Urinary bladder (tissue), 4 donors: Measurements from ENCODE around the gene MAD2L2. TPM values are rescaled to one million over a fixed set of nuclear protein-coding genes. Genes with fewer than 3 reads are reported as not detected.

Experiments
- DNase-seq: peaks from one replicate; pipeline ENCODE4 v3.0.0-alpha.2; 2015; ENCODE audit errors: extremely low spot score
- H3K27ac ChIP-seq: one replicate; pipeline ENCODE4 v1.5.1; 2013; ENCODE audit warnings: low read depth, mild to moderate bottlenecking, moderate library complexity
- H3K36me3 ChIP-seq: one replicate; pipeline ENCODE4 v1.6.1; 2013; ENCODE audit warnings: mild to moderate bottlenecking, moderate library complexity; ENCODE audit not compliant: insufficient read depth
- H3K4me1 ChIP-seq: one replicate; pipeline ENCODE4 v1.6.1; 2013; ENCODE audit warnings: mild to moderate bottlenecking, moderate library complexity; ENCODE audit not compliant: insufficient read depth
- H3K4me3 ChIP-seq: one replicate; pipeline ENCODE4 v1.5.1; 2013; ENCODE audit warnings: low read depth, low read length
- WGBS: extraction: QIAGEN DNeasy Blood & Tissue Kit; methylation state at CpG from one replicate; pipeline ENCODE4 v1.1.7; 2013; 5-methylcytosine and 5-hydroxymethylcytosine counted together
- polyA plus RNA-seq: library from polyadenylated mRNA; stranded (reverse); fragments of 200-250 nt; gene quantifications from one replicate; pipeline ENCODE4 v1.2.3, GENCODE V29; 2013
- total RNA-seq: library from RNA; depleted of rRNA; stranded (reverse); fragments of >200 nt; gene quantifications from one replicate; pipeline ENCODE4 v1.2.3, GENCODE V29; 2014
- donor health status: healthy with polysubstance abuse.
- donor health status: healthy.

Gene MAD2L2
- total RNA-seq: 20.5 TPM
- polyA plus RNA-seq: 47.1 TPM

DNA sequence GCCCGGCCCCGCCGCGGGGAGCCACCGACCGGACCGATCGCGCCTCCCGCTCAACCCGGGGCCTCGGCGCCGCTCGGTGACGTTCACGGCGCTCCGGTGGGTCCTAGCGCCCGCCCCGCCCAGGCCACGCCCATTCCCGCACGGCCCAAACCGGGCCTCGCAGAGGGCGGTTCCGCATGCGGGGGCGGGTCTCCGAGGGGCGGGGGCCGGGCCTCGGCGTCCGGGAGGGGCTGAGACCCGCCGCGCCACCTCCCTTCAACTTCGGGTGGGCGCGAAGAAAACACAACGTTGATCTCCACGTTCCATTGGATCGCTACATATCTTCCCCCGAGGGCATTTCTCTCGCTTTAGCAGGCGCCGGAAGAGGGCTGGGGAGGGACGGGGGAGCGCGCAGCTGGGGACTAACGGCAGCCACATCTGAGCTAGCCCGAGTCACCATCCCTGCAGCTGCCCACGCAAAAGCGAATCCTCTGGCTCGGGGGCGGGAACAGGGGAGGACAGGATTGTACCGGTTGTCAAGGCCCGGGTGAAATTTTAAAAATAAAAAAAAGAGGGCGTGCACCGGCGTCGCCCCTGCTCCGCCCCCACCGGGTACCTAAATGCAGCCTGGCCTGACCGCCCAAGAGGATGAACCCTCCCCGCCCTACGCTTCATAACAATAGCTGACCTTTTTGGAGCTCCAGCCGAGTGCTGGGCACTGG lies at the start of gene MAD2L2:
Gene MAD2L2 (minus strand): TSS at position 78 of the 701 bp plus-strand sequence. CDS start 547 bp downstream, outside the sequence.
- under 1% methylated on average over 71 of the region's 71 CpGs for WGBS
- DNase-seq: no peak
- Histone ChIP-seq H3K36me3 (no peaks in the 10 kb centered on the region), H3K27ac (peak within 1 kb of the TSS; percentile 73), H3K4me1 (peaks cover 2% of the 10 kb centered on the region), H3K4me3 (peak within 1 kb of the TSS; percentile 61)

DNA sequence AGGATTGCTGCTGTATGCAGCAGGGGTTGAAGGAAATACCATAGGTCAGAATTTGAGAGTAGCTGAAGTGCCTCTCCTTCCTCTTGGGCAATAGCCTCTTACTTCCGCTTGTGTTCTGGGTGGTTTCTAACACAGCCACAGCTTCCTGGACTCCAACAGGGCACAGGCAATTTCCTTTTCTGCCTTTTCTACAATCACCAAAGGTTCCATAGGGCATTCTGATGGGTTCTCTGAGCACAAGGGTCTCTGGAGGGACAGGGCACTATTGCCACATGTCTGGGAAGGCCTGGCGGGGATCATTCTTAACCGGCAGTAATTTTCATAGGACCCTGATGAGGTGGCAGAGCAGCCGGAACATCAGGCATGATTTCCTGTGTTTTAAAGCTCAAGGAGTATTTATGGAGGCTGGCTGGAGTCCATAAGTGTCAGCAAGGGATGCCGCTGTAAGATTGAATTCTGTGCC lies 49.5 kb upstream of the MAD2L2 start:
- Histone ChIP-seq H3K4me3 (no peak overlapping the region), H3K36me3 (no peaks in the 10 kb centered on the region), H3K27ac (peak overlapping the region; percentile 49), H3K4me1 (no peaks in the 10 kb centered on the region)
- WGBS: 44% methylated on average over 5 of the region's 5 CpGs
- no peak for DNase-seq

DNA sequence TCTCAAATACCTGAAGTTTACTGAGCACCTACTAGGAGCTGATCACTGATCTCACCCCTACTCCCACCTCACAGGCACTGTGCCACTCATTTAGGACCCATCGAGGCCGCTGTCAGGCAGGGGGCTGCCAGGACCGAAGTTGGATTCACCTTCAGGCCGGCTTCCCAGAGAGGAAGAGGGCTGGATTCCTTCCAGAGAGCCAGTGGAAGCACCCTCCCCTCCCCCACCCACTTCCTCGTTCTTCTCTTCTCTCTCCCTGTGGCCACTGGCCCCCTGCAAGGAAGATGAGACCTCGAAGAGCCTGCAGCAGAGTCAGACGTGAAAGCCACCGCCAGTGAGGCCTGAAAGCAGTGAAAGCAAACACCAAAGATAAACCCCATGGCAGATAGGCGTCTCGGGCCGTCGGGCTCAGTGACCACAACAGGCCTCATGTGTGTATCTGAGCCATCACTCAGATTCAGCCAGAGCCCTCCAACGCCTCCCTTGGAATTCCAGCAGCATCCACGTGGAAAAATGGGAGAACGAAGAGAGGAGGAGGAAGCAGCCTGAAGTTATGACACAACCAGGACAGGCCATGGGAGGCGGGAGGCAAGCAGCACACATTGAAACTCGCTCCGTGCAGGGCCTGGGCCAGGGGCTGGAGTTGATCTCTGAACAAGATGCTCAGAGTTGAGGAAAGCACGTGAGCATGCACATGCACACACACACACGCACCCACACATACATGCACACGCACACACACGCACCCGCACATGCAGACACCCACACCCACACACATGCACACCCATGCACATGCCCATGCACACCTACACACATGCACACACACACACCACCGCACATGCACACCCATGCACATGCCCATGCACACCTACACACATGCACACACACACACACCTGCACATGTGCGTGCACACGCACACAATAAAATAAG lies 48.8 kb upstream of the MAD2L2 start:
- no peaks in the 10 kb centered on the region for H3K4me1 ChIP-seq
- H3K36me3 ChIP-seq: no peaks in the 10 kb centered on the region
- no peak for DNase-seq
- no peak overlapping the region for H3K4me3 ChIP-seq
- H3K27ac ChIP-seq: no peak overlapping the region
- 61% methylated on average over 26 of the region's 26 CpGs for WGBS

DNA sequence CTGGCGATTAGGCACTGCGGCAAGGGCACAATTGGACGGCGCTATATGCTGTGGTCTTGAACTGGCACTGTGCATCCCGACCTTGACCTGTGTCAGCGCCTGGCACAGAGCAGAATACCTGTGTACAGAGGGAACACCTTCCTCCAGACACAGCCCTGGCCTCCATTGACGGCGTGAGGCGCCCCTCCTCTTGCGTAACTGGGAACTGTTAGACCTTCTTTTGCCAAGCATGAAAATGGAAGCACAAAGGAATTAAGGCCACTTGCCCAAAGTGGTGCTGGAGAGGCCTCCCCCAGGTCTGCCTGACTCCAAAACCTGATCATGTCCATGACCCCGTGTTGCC lies 48.2 kb upstream of the MAD2L2 start:
- Histone ChIP-seq H3K36me3 (no peaks in the 10 kb centered on the region), H3K4me1 (no peaks in the 10 kb centered on the region), H3K4me3 (no peak overlapping the region), H3K27ac (no peak overlapping the region)
- 93% methylated on average over 11 of the region's 11 CpGs for WGBS
- DNase-seq: no peak

DNA sequence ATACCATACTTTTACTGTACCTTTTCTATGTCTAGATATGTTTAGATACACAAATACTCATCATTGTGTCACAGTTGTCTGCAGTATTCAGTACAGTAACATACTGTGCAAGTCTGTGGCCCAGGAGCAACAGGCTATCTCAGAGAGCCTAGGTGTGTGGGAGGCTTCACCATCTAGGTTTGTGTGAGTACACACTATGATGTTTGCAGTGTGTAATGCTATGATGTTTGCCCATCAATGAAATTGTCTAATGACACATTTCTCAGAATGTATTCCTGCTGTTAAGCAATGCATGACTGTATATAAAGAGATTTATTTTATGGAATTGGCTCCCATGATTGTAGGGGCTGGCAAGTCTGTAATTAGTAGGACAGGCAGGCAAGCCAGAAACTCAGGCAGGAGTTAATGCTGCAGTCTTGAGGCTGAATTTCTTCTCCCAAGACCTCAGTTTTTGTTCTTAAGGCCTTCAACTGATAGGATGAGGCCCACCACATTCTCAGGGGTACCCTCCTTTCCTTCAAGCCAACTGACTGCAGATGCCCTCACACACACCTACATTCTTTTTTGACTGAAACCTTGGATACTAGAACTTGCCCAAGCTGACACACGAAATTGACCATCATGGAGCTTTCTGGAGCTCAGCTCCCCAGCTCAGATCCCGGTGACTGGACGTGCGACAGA lies 47.3 kb upstream of the MAD2L2 start:
- 95% methylated on average over 4 of the region's 4 CpGs for WGBS
- H3K36me3 ChIP-seq: no peaks in the 10 kb centered on the region
- H3K27ac ChIP-seq: no peak overlapping the region
- DNase-seq: no peak
- no peaks in the 10 kb centered on the region for H3K4me1 ChIP-seq
- no peak overlapping the region for H3K4me3 ChIP-seq

DNA sequence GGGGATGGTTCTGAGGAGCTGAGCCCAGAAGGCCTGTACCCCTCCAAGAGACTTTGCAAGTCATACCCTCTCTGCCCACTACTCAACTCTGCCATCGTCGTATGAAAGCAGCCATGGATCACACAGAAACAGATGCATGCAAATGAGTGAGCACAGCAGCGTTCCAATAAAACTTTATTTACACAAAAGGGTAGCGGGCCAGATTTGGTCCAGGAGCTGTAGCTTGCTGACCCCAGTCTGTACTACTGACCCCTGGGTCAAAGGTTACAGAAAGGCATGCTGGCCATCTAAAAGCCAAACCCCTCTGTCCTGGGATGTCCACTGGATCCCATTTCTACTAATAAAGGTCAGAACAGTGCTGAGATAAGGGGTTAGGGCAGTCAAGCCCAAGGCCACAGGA lies 46.2 kb upstream of the MAD2L2 start:
- H3K4me1 ChIP-seq: no peaks in the 10 kb centered on the region
- no peaks in the 10 kb centered on the region for H3K36me3 ChIP-seq
- WGBS: 87% methylated on average over 4 of the region's 4 CpGs
- H3K27ac ChIP-seq: no peak overlapping the region
- no peak for DNase-seq
- H3K4me3 ChIP-seq: no peak overlapping the region

DNA sequence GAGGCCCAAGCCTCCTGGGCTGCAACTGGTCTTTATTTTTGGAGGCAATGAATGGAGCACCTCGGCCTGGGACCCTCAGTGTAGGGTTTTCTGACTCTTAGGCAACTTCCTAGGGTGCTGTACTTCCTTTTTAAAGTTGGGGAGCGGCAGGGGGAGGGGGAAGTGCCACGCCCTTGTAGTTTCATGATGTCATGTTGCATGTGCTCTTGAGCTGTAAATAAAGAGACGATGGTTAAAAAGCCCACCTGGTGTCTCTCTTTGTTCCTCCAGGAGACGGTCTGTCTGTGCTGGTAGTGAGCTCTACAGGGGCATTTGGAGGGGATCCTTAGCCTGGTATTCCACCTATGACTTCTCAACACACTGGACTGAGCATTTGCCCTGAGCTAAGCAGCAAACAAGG lies 44.7 kb upstream of the MAD2L2 start:
- H3K27ac ChIP-seq: no peak overlapping the region
- WGBS: 77% methylated on average over 5 of the region's 5 CpGs
- no peaks in the 10 kb centered on the region for H3K4me1 ChIP-seq
- no peaks in the 10 kb centered on the region for H3K36me3 ChIP-seq
- H3K4me3 ChIP-seq: no peak overlapping the region
- DNase-seq: no peak

DNA sequence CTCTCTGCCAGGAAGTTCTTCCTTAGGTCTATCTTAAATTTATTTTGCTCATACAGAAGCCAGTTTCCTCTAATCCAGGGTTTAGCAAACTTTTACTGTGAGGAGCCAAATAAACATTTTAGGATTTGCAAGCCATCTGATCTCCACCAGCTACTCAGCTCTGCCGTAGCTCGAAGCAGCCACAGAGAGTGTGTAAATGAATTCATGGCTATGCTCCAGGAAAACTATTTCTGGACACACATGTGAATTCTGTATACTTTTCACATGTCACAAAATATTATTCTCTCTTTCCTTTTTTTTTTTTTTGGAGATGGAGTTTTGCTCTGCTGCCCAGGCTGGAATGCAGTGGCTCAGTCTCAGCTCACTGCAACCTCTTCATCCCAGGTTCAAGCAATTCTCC lies 41.6 kb upstream of the MAD2L2 start:
- Histone ChIP-seq H3K4me3 (no peak overlapping the region), H3K27ac (no peak overlapping the region), H3K4me1 (no peaks in the 10 kb centered on the region), H3K36me3 (no peaks in the 10 kb centered on the region)
- WGBS: 23% methylated on average over 2 of the region's 2 CpGs
- no peak for DNase-seq

DNA sequence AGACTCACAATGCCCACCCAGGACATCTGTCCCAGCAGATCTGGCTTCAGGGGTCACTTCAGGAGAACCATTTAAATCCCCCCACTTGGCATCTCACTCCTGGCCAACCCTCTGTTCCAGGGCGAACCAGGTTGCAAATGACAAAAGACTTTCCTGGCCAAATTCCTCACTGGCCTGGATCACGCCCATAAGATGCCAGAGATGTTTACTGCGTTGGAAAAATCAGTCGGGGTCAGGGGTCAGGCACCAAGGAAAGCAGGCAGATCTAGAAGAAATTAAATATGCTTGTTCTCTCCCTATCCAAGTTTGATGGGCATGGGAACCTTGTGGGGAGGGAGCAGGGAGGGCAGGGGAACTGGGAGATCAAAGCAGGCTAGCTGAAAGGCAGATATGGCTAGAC lies 40.4 kb upstream of the MAD2L2 start:
- Histone ChIP-seq H3K4me1 (no peaks in the 10 kb centered on the region), H3K4me3 (no peak overlapping the region), H3K36me3 (no peaks in the 10 kb centered on the region), H3K27ac (no peak overlapping the region)
- WGBS: 74% methylated on average over 4 of the region's 4 CpGs
- DNase-seq: no peak

DNA sequence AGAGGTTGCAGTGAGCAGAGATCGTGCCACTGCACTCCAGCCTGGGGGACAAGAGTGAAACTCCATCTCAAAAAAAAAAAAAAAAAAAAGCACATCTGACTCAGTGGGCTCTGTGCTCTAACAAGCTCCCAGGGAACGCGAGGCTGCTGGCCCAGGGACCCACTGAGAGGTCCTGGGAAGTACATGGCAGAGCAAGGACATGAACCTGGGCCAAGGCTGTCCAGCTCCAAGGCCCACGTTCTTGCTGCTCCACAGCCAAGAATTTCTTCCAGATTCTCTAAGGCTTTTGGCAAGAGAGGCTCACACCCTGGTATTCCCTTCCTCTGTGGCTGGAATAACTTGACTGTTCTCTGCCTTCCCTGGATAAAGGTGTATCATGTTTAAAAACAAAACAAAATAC lies 39.6 kb upstream of the MAD2L2 start:
- H3K27ac ChIP-seq: no peak overlapping the region
- no peaks in the 10 kb centered on the region for H3K36me3 ChIP-seq
- no peaks in the 10 kb centered on the region for H3K4me1 ChIP-seq
- DNase-seq: no peak
- no peak overlapping the region for H3K4me3 ChIP-seq
- WGBS: 54% methylated on average over 4 of the region's 4 CpGs

DNA sequence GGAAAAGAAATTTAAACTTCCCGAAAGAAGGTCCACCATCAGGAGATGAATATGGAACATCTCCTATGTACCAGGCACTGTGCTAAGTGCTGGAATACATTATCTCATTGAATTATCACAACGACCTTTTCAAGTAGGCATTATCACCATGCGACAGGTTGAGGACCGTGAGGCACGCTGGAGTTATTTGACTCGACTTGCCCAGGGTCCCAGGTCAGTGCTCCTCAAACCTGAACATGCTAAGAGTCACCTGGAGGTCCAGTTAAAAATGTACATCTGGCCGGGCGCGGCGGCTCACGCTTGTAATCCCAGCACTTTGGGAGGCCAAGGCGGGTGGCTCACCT lies 39.1 kb upstream of the MAD2L2 start:
- DNase-seq: no peak
- Histone ChIP-seq H3K27ac (no peak overlapping the region), H3K4me1 (no peaks in the 10 kb centered on the region), H3K4me3 (no peak overlapping the region), H3K36me3 (no peaks in the 10 kb centered on the region)
- 76% methylated on average over 12 of the region's 12 CpGs for WGBS

DNA sequence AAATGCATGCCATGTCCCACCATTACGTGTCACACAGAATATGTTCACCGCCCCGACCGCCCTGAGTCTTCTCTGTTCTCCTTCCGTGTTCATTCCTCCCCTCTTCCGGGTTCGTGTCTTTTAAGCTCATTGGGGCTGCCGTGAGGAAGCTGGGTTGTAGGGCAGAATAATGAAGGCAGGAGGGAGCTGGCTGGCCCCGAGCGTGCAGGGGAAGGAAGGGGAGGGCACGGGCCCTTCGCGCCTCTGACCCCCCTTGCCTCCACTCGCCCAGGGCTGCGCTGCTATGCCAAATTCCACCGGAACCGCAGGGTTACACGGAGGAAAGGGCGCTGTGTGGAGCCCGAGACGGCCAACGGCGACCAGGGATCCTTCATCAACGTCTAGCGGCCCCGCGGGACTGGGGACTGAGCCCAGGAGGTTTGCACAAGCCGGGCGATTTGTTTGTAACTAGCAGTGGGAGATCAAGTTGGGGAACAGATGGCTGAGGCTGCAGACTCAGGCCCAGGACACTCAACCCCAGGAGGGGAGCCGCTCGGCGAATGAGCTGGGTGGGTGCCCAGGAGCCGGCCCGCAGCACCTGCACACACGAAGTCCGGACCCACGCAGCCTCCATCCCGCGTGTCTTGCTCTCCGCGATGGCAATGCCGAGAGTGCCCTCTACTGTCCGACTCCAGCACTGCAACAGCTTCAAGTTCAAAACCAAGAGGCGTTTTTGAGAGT lies 38.5 kb upstream of the MAD2L2 start:
- Histone ChIP-seq H3K27ac (peak overlapping the region; percentile 26), H3K4me1 (no peaks in the 10 kb centered on the region), H3K4me3 (peak overlapping the region; percentile 37), H3K36me3 (no peaks in the 10 kb centered on the region)
- 11% methylated on average over 44 of the region's 44 CpGs for WGBS
- no peak for DNase-seq

DNA sequence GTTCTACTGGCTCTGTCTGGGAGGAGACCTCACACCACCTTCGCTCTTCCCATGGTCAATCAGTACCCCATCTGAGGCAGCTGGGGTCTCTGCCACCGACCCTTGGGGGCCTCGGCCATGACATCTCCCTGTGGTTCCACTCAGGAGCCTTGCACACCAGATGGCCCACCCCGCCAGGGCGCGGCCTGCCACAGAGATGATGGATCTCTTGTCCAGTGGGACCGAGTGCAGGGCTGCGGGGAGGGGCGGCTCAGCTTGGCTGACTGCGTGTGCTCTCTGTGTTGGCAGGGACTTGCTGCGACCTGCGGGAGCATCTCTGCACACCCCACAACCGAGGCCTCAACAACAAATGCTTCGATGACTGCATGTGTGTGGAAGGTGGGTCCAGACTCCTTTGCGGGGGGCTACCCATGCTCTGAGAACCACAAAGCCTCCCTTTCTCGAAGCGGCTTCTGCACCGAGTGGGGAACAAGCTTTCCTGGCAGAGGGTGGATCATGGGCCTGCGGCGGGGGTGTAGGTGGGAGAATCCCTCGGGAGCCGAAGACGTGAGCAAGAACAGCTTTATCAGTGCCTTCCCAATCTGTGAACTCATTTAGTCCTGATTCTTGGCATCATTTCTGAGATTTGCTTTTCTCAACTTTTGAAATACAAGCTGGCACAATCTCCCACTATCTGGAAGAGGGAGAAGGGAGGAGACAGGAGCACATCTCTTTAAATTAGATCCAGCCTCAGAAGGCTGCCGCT lies 34.1 kb upstream of the MAD2L2 start:
- Histone ChIP-seq H3K4me3 (no peak overlapping the region), H3K27ac (no peak overlapping the region), H3K36me3 (no peaks in the 10 kb centered on the region), H3K4me1 (no peaks in the 10 kb centered on the region)
- WGBS: 76% methylated on average over 24 of the region's 24 CpGs
- DNase-seq: no peak
